Ovary (tissue), 9 donors: ENCODE results near the gene TTLL6. TPM values are rescaled to one million over a fixed set of nuclear protein-coding genes. Genes with fewer than 3 reads are reported as not detected.

Source experiments
- DNase-seq, 5 donors: peaks; one replicate each; pipeline ENCODE4 v3.0.0-alpha.2; 2019 to 2020
- H3K27ac ChIP-seq, 2 donors: fragments of 200-600 bp; one replicate each; pipeline versions ENCODE4 v1.5.1 to v1.8.0; 2019 to 2022
- H3K27me3 ChIP-seq: fragments of 200-600 bp; one replicate; pipeline ENCODE4 v1.8.0; 2022
- H3K36me3 ChIP-seq: fragments of 200-600 bp; sonication (generic); one replicate; pipeline ENCODE4 v1.5.1; 2019
- H3K4me1 ChIP-seq: one replicate; pipeline ENCODE4 v1.8.1; 2013; ENCODE audit warnings: mild to moderate bottlenecking, moderate library complexity; ENCODE audit not compliant: insufficient read depth
- H3K4me3 ChIP-seq: fragments of 200-600 bp; sonication (generic); one replicate; pipeline ENCODE4 v1.5.1; 2017
- H3K9me3 ChIP-seq, 2 donors: fragments of 200-600 bp in 1 of 2; sonication (generic) in 1 of 2; one replicate each; pipeline versions ENCODE4 v1.5.1 to v1.8.1; 2013 to 2019; ENCODE audit warnings: mild to moderate bottlenecking in 1 of 2, moderate library complexity in 1 of 2
- CTCF ChIP-seq, 3 donors: fragments of 450-650 bp in 2 of 3; fragments of 200-600 bp in 1 of 3; IDR thresholded peaks; one replicate each; pipeline versions ENCODE4 v1.5.1 to v1.8.0; 2016 to 2022; ENCODE audit warnings: antibody characterized with exemption in 3 of 3, mild to moderate bottlenecking in 1 of 3
- EP300 ChIP-seq: sonication (generic); formaldehyde crosslinking; IDR thresholded peaks from one replicate; pipeline ENCODE4 v1.6.1; 2017; ENCODE audit warnings: antibody characterized with exemption
- POLR2A ChIP-seq: fragments of 450-650 bp; IDR thresholded peaks from one replicate; pipeline ENCODE4 v1.6.1; 2017; ENCODE audit warnings: antibody characterized with exemption, mild to moderate bottlenecking, moderate library complexity
- WGBS, 3 donors: extraction: QIAGEN DNeasy Blood & Tissue Kit in 1 of 3; methylation state at CpG; one replicate each; pipeline versions ENCODE4 v1.1.5 to v1.1.7; 2013 to 2017; 5-methylcytosine and 5-hydroxymethylcytosine counted together
- intact Hi-C, 4 donors: fragments of 100-400 bp; cut with DNase I; formaldehyde crosslinking; loops; one replicate each; pipeline versions ENCODE4 v1.11.0 to v1.15.1; 2022 to 2023
- polyA plus RNA-seq, 2 donors: library from polyadenylated mRNA; stranded (reverse); fragments of 200-250 nt in 1 of 2; fragments of 350-450 nt in 1 of 2; fragmentation: Illumina TruSeq in 1 of 2; extraction: RNeasy Lipid Tissue Mini Kit (QIAGEN cat#74804) in 1 of 2; gene quantifications; one replicate each; pipeline ENCODE4 v1.2.3, GENCODE V29; 2013 to 2014
- total RNA-seq, 7 donors: library from RNA; depleted of rRNA in 2 of 7; stranded (reverse); fragments of >200 nt in 2 of 7; fragmentation: NEBNext Ultra II Directional in 3 of 7; extraction: Animal tissue kit (Norgen Biotek cat#: 25700) in 3 of 7; gene quantifications; one replicate each; pipeline versions ENCODE4 v1.1.0 to v1.2.4, GENCODE V29; 2016 to 2023
- donor health status: DM: no; HTN: no; CAD: no; lungs with moderate emphysema.
- donor health status: DM: no; HTN: no; CAD: no.
- donor health status: Bipolar disorder and iron deficiency.
- donor health status: DM: yes; HTN: yes; CAD: no.
- donor health status: DM: no; HTN: no; CAD: no.
- donor health status: DM: yes; HTN: yes; CAD: no.

Gene TTLL6
- total and polyA plus RNA-seq, 9 donors = 0.06 to 3.8 (median 0.44) TPM; not detected in 3

GRCh38 chr17:48818361-48818841 lies 1.4 kb upstream of the TTLL6 start:
- DNase-seq = no peak
- TF ChIP-seq CTCF (IDR thresholded peaks at IDR 0.05) (no peak), EP300 (no peak), POLR2A (no peak)
- no peak overlapping the region for H3K27ac ChIP-seq
- H3K9me3 ChIP-seq = no peaks in the 10 kb centered on the region
- no peak overlapping the region for H3K4me3 ChIP-seq
- 38 to 47% (median 43%) methylated on average over 9 of the region's 9 CpGs for WGBS, 3 donors
- intact Hi-C loops = loop anchor here in 2 of 4 donors (5.0 kb wide), 1 partner anchor 59 kb away; no protein-coding TSS in a partner anchor
- no peaks in the 10 kb centered on the region for H3K36me3 ChIP-seq
- H3K4me1 ChIP-seq = peaks cover 6% of the 10 kb centered on the region
- no peaks in the 10 kb centered on the region for H3K27me3 ChIP-seq

- Histone ChIP-seq H3K4me1 (peaks cover 6% of the 10 kb centered on the region), H3K27ac (no peak overlapping the region), H3K27me3 (no peaks in the 10 kb centered on the region), H3K4me3 (peak overlapping the region; percentile 44), H3K9me3 (no peaks in the 10 kb centered on the region), H3K36me3 (no peaks in the 10 kb centered on the region)
- DNase-seq = no peak
- intact Hi-C loops = loop anchor here in 2 of 4 donors (5.0 kb wide), 1 partner anchor 61 kb away; no protein-coding TSS in a partner anchor
- WGBS, 3 donors = 5 to 6% (median 6%) methylated on average over 7 of the region's 7 CpGs
- TF ChIP-seq CTCF (IDR thresholded peaks at IDR 0.05) = no peak
- TF ChIP-seq EP300 = no peak
- TF ChIP-seq POLR2A = no peak
Measured at GRCh38 chr17:48816438-48816773, 623 bp downstream of the TTLL6 start.

- no peaks in the 10 kb centered on the region for H3K27me3 ChIP-seq
- intact Hi-C loops = loop anchor here in 2 of 4 donors (5.0 kb wide), 1 partner anchor 62 kb away; no protein-coding TSS in a partner anchor
- no peaks in the 10 kb centered on the region for H3K36me3 ChIP-seq
- no peaks in the 10 kb centered on the region for H3K9me3 ChIP-seq
- peaks cover 6% of the 10 kb centered on the region for H3K4me1 ChIP-seq
- 43 to 58% (median 48%) methylated on average over 3 of the region's 3 CpGs for WGBS, 3 donors
- H3K27ac ChIP-seq = no peak overlapping the region
- no peak overlapping the region for H3K4me3 ChIP-seq
- no peak for DNase-seq
- TF ChIP-seq EP300 (no peak), POLR2A (no peak), CTCF (IDR thresholded peaks at IDR 0.05) (no peak)
Measured at GRCh38 chr17:48815311-48815710, 1.7 kb downstream of the TTLL6 start.

GRCh38 chr17:48814504-48814903 lies 2.5 kb downstream of the TTLL6 start:
- no peaks in the 10 kb centered on the region for H3K9me3 ChIP-seq
- no peak for TF ChIP-seq EP300
- TF ChIP-seq CTCF (IDR thresholded peaks at IDR 0.05) = peak; percentile 10 to 56 (median 46)
- no peak overlapping the region for H3K27ac ChIP-seq
- no peaks in the 10 kb centered on the region for H3K27me3 ChIP-seq
- H3K4me1 ChIP-seq = peaks cover 6% of the 10 kb centered on the region
- no peaks in the 10 kb centered on the region for H3K36me3 ChIP-seq
- H3K4me3 ChIP-seq = no peak overlapping the region
- intact Hi-C loops = no loop called here
- peak in 4 of 5 donors; percentile 18 to 50 (median 42) for DNase-seq
- WGBS, 3 donors = 24 to 30% (median 28%) methylated on average over 7 of the region's 7 CpGs
